DMS114 treated with DMSO at 0.1 percent for 48 hours (cell line): Measurements from ENCODE around the gene GOLT1A.

Source experiments
- DNase-seq: peaks from one replicate; lab custom pipeline; 2025; ENCODE audit not compliant: unreplicated experiment; lab: John Stamatoyannopoulos, UW

The GOLT1A gene

GRCh38 chr1:204194080-204194479, 19.7 kb downstream of the GOLT1A start:
- DNase-seq, result no peak

- no peak for DNase-seq
These were observed 21.0 kb downstream of the GOLT1A start for GRCh38 chr1:204192589-204193352.

- DNase-seq, result no peak
These were observed 21.7 kb downstream of the GOLT1A start for GRCh38 chr1:204192046-204192445.

GRCh38 chr1:204191456-204191855, 22.3 kb downstream of the GOLT1A start:
- no peak for DNase-seq

GRCh38 chr1:204190212-204191211, 23.3 kb downstream of the GOLT1A start:
- no peak for DNase-seq

GRCh38 chr1:204188959-204189639, 24.7 kb downstream of the GOLT1A start:
- no peak for DNase-seq

GRCh38 chr1:204186597-204186996, 27.2 kb downstream of the GOLT1A start:
- no peak for DNase-seq

- DNase-seq, result no peak
These were observed 32.7 kb downstream of the GOLT1A start for GRCh38 chr1:204181116-204181515.

- DNase-seq, result no peak
These were observed 33.7 kb downstream of the GOLT1A start for GRCh38 chr1:204180133-204180532.

- no peak for DNase-seq
These were observed 35.1 kb downstream of the GOLT1A start for GRCh38 chr1:204178487-204179281.

- DNase-seq, result no peak
These were observed 36.7 kb downstream of the GOLT1A start for GRCh38 chr1:204177133-204177532.

GRCh38 chr1:204176049-204176448, 37.7 kb downstream of the GOLT1A start:
- DNase-seq, result no peak

- DNase-seq, result no peak
These were observed 38.8 kb downstream of the GOLT1A start for GRCh38 chr1:204174958-204175357.

GRCh38 chr1:204172404-204173029, 41.3 kb downstream of the GOLT1A start:
- no peak for DNase-seq

- DNase-seq, result no peak
These were observed 42.0 kb downstream of the GOLT1A start for GRCh38 chr1:204171751-204172178.

- DNase-seq, result no peak
These were observed 43.2 kb downstream of the GOLT1A start for GRCh38 chr1:204170494-204171155.

- no peak for DNase-seq
These were observed 43.9 kb downstream of the GOLT1A start for GRCh38 chr1:204169858-204170257.

GRCh38 chr1:204167730-204168129, 46.1 kb downstream of the GOLT1A start:
- DNase-seq, result no peak

GRCh38 chr1:204166219-204166618, 47.6 kb downstream of the GOLT1A start, which contains the start of gene REN:
REN (minus strand) TSS chr1:204166337; CDS start chr1:204166293, 44 bp downstream.
- DNase-seq, result no peak
